ENCODE data around the gene RTCA.
"Not testable (repeated sequence)": the region's sequence is repeated elsewhere in the genome, so short reads cannot be mapped to it uniquely, and the experiment has no call there.

RTCA gene

GRCh38 chr1:100239961-100240360 is 26.1 kb upstream of the RTCA start:
- no peak overlapping the region for H3K9ac ChIP-seq (ENCODE audit: low read depth, low read length)
- H3K27me3 ChIP-seq (ENCODE audit: control insufficient read depth, insufficient read depth, low read length) = no peaks in the 10 kb centered on the region
- H3K4me1 ChIP-seq (ENCODE audit: control insufficient read depth, insufficient read depth, low read length) = no peaks in the 10 kb centered on the region
- no peak overlapping the region for H3K4me3 ChIP-seq (ENCODE audit: low read depth, low read length)
- no peaks in the 10 kb centered on the region for H3K36me3 ChIP-seq (ENCODE audit: control insufficient read depth, insufficient read depth, low read length)
- no peaks in the 10 kb centered on the region for H3K9me3 ChIP-seq (ENCODE audit: control insufficient read depth, insufficient read depth, low read length)

DNA sequence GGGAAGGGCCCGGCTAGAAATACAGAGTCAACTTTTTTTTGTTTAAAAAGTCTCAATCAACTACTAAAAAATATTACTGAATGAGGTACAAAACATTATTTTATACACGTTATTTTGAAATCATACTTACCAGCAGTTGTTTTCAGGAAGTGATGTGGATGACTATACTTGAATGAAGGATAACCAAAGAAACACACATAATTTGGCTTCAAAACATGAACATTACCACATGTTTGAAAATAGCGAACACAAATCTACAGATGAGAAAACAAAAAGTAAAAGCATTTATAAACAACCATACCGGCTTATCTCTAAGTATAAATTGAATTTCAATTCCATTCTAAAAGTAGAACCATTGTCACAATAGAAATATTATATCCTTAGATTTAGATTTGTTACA is 25.4 kb upstream of the RTCA start:
- H3K9me3 ChIP-seq (ENCODE audit: control insufficient read depth, insufficient read depth, low read length) = no peaks in the 10 kb centered on the region
- no peaks in the 10 kb centered on the region for H3K36me3 ChIP-seq (ENCODE audit: control insufficient read depth, insufficient read depth, low read length)
- H3K4me1 ChIP-seq (ENCODE audit: control insufficient read depth, insufficient read depth, low read length) = no peaks in the 10 kb centered on the region
- no peak overlapping the region for H3K9ac ChIP-seq (ENCODE audit: low read depth, low read length)
- no peaks in the 10 kb centered on the region for H3K27me3 ChIP-seq (ENCODE audit: control insufficient read depth, insufficient read depth, low read length)
- H3K4me3 ChIP-seq (ENCODE audit: low read depth, low read length) = no peak overlapping the region

DNA sequence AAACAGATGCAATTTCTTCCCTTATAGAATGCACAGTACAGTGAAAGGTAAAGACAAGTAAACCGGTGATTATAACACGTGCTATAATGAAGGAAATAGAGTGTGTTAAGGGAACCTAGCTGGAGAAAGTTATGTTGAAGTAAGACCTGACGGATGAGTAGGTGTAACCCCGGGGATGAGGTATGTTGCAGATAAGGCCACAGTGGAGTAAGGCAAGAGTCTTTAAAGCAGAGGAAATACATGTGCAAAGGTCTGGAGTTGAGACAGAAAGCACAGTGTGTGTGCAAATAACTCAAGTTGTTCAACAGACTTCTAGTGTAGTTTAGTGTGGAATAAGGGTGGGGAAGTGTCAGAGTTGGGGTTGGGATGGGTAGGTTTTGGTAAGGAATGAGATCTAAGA is 19.3 kb upstream of the RTCA start:
- Histone ChIP-seq H3K4me1 (ENCODE audit: control insufficient read depth, insufficient read depth, low read length) (peaks cover 8% of the 10 kb centered on the region), H3K27me3 (ENCODE audit: control insufficient read depth, insufficient read depth, low read length) (no peaks in the 10 kb centered on the region), H3K4me3 (ENCODE audit: low read depth, low read length) (no peak overlapping the region), H3K9ac (ENCODE audit: low read depth, low read length) (no peak overlapping the region), H3K9me3 (ENCODE audit: control insufficient read depth, insufficient read depth, low read length) (no peaks in the 10 kb centered on the region), H3K36me3 (ENCODE audit: control insufficient read depth, insufficient read depth, low read length) (no peaks in the 10 kb centered on the region)

DNA sequence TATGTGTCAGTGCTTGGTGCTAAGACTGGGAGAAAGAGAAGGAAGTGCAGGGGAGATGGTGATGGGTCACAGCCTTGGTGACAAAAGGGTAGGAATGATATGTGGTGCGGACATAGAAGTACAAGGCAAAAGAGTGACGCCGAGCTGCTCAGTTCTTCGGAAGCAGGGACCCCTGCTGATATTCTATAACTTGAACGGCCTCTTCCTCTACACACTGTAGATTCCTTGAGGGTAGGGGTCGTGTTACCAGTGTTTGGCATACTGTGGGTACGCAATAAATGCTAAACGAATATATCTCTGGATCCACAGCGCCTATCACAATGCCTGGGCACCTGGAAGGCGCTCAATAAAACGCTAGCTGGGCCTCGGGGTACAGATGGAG is 16.9 kb upstream of the RTCA start:
- Histone ChIP-seq H3K4me3 (ENCODE audit: low read depth, low read length) (peak overlapping the region; percentile 96), H3K27me3 (ENCODE audit: control insufficient read depth, insufficient read depth, low read length) (no peaks in the 10 kb centered on the region), H3K36me3 (ENCODE audit: control insufficient read depth, insufficient read depth, low read length) (no peaks in the 10 kb centered on the region), H3K9me3 (ENCODE audit: control insufficient read depth, insufficient read depth, low read length) (no peaks in the 10 kb centered on the region), H3K9ac (ENCODE audit: low read depth, low read length) (peak overlapping the region; percentile 97), H3K4me1 (ENCODE audit: control insufficient read depth, insufficient read depth, low read length) (peaks cover 11% of the 10 kb centered on the region)

GRCh38 chr1:100249537-100250257 is 16.3 kb upstream of the RTCA start, which contains the start of gene DBT:
Gene DBT, minus strand, starts transcription at chr1:100249834. Its CDS starts 14 bp downstream, at chr1:100249820.
- Histone ChIP-seq H3K9me3 (ENCODE audit: control insufficient read depth, insufficient read depth, low read length) (no peaks in the 10 kb centered on the region), H3K4me3 (ENCODE audit: low read depth, low read length) (peak within 1 kb of the TSS; percentile 96), H3K4me1 (ENCODE audit: control insufficient read depth, insufficient read depth, low read length) (peaks cover 11% of the 10 kb centered on the region), H3K9ac (ENCODE audit: low read depth, low read length) (peak within 1 kb of the TSS; percentile 97), H3K27me3 (ENCODE audit: control insufficient read depth, insufficient read depth, low read length) (no peaks in the 10 kb centered on the region), H3K36me3 (ENCODE audit: control insufficient read depth, insufficient read depth, low read length) (no peaks in the 10 kb centered on the region)

- no peaks in the 10 kb centered on the region for H3K9me3 ChIP-seq (ENCODE audit: control insufficient read depth, insufficient read depth, low read length)
- H3K4me1 ChIP-seq (ENCODE audit: control insufficient read depth, insufficient read depth, low read length) = peaks cover 11% of the 10 kb centered on the region
- no peaks in the 10 kb centered on the region for H3K36me3 ChIP-seq (ENCODE audit: control insufficient read depth, insufficient read depth, low read length)
- no peaks in the 10 kb centered on the region for H3K27me3 ChIP-seq (ENCODE audit: control insufficient read depth, insufficient read depth, low read length)
- H3K4me3 ChIP-seq (ENCODE audit: low read depth, low read length) = peak overlapping the region; percentile 96
- no peak overlapping the region for H3K9ac ChIP-seq (ENCODE audit: low read depth, low read length)
These were observed 15.8 kb upstream of the RTCA start for GRCh38 chr1:100250264-100250663.

GRCh38 chr1:100250807-100251206 is 15.2 kb upstream of the RTCA start:
- Histone ChIP-seq H3K4me3 (ENCODE audit: low read depth, low read length) (no peak overlapping the region), H3K9me3 (ENCODE audit: control insufficient read depth, insufficient read depth, low read length) (no peaks in the 10 kb centered on the region), H3K27me3 (ENCODE audit: control insufficient read depth, insufficient read depth, low read length) (no peaks in the 10 kb centered on the region), H3K36me3 (ENCODE audit: control insufficient read depth, insufficient read depth, low read length) (no peaks in the 10 kb centered on the region), H3K9ac (ENCODE audit: low read depth, low read length) (no peak overlapping the region), H3K4me1 (ENCODE audit: control insufficient read depth, insufficient read depth, low read length) (peaks cover 11% of the 10 kb centered on the region)

- Histone ChIP-seq H3K4me1 (ENCODE audit: control insufficient read depth, insufficient read depth, low read length) (peaks cover 11% of the 10 kb centered on the region), H3K27me3 (ENCODE audit: control insufficient read depth, insufficient read depth, low read length) (no peaks in the 10 kb centered on the region), H3K9ac (ENCODE audit: low read depth, low read length) (no peak overlapping the region), H3K9me3 (ENCODE audit: control insufficient read depth, insufficient read depth, low read length) (no peaks in the 10 kb centered on the region), H3K4me3 (ENCODE audit: low read depth, low read length) (no peak overlapping the region), H3K36me3 (ENCODE audit: control insufficient read depth, insufficient read depth, low read length) (no peaks in the 10 kb centered on the region)
These were observed 13.1 kb upstream of the RTCA start for GRCh38 chr1:100252901-100253300.

GRCh38 chr1:100253552-100253951 is 12.5 kb upstream of the RTCA start:
- Histone ChIP-seq H3K36me3 (ENCODE audit: control insufficient read depth, insufficient read depth, low read length) (no peaks in the 10 kb centered on the region), H3K27me3 (ENCODE audit: control insufficient read depth, insufficient read depth, low read length) (no peaks in the 10 kb centered on the region), H3K9me3 (ENCODE audit: control insufficient read depth, insufficient read depth, low read length) (no peaks in the 10 kb centered on the region), H3K4me3 (ENCODE audit: low read depth, low read length) (no peak overlapping the region), H3K9ac (ENCODE audit: low read depth, low read length) (no peak overlapping the region), H3K4me1 (ENCODE audit: control insufficient read depth, insufficient read depth, low read length) (peaks cover 10% of the 10 kb centered on the region)

DNA sequence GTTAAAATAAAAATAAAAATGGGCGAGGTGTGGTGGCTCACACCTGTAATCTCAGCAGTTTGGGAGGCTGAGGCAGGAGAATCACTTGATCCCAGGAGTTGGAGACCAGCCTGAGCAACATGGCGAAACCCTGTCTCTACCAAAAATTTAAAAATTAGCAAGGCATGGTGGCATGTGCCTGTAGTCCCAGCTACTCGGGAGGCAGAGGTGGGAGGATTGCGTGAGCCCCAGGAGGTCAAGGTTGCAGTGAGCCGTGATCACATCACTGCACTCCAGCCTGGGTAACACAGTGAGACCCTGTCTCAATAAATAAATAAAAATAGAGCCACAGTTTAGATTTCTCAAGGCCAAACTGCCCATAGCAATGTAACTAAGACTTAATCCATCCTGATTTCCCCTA is 9.7 kb upstream of the RTCA start:
- H3K9me3 ChIP-seq (ENCODE audit: control insufficient read depth, insufficient read depth, low read length); H3K4me3 ChIP-seq (ENCODE audit: low read depth, low read length); H3K36me3 ChIP-seq (ENCODE audit: control insufficient read depth, insufficient read depth, low read length); H3K4me1 ChIP-seq (ENCODE audit: control insufficient read depth, insufficient read depth, low read length); H3K27me3 ChIP-seq (ENCODE audit: control insufficient read depth, insufficient read depth, low read length); H3K9ac ChIP-seq (ENCODE audit: low read depth, low read length): not testable (repeated sequence)

DNA sequence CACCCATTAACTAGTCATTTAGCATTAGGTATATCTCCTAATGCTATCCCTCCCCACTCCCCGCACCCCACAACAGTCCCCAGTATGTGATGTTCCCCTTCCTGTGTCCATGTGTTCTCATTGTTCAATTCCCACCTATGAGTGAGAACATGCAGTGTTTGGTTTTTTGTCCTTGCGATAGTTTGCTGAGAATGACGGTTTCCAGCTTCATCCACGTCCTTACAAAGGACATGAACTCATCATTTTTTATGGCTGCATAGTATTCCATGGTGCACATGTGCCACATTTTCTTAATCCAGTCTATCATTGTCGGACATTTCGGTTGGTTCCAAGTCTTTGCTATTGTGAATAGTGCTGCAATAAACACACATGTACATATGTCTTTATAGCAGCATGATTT is 7.6 kb upstream of the RTCA start:
- not testable (repeated sequence) for H3K36me3 ChIP-seq (ENCODE audit: control insufficient read depth, insufficient read depth, low read length); H3K9ac ChIP-seq (ENCODE audit: low read depth, low read length); H3K27me3 ChIP-seq (ENCODE audit: control insufficient read depth, insufficient read depth, low read length); H3K4me3 ChIP-seq (ENCODE audit: low read depth, low read length); H3K9me3 ChIP-seq (ENCODE audit: control insufficient read depth, insufficient read depth, low read length); H3K4me1 ChIP-seq (ENCODE audit: control insufficient read depth, insufficient read depth, low read length)

GRCh38 chr1:100261686-100262085 is 4.3 kb upstream of the RTCA start:
- Histone ChIP-seq H3K4me3 (ENCODE audit: low read depth, low read length) (no peak overlapping the region), H3K36me3 (ENCODE audit: control insufficient read depth, insufficient read depth, low read length) (no peaks in the 10 kb centered on the region), H3K27me3 (ENCODE audit: control insufficient read depth, insufficient read depth, low read length) (no peaks in the 10 kb centered on the region), H3K9me3 (ENCODE audit: control insufficient read depth, insufficient read depth, low read length) (no peaks in the 10 kb centered on the region), H3K9ac (ENCODE audit: low read depth, low read length) (no peak overlapping the region), H3K4me1 (ENCODE audit: control insufficient read depth, insufficient read depth, low read length) (no peaks in the 10 kb centered on the region)

Data from iPS-15b (cell line).